Tibial nerve (tissue), 4 donors: ENCODE data around the gene LCP1.

Source experiments
- CTCF ChIP-seq, 5 experiments: fragments of 200-600 bp in 3 of 5; fragments of 450-650 bp in 2 of 5; sonication (generic) in 3 of 5; IDR thresholded peaks; one replicate each; pipeline ENCODE4 v1.5.1; 2016 to 2019; ENCODE audit warnings: antibody characterized with exemption in 5 of 5, mild to moderate bottlenecking in 3 of 5, moderate library complexity in 2 of 5
- EP300 ChIP-seq, 2 donors: sonication (generic); formaldehyde crosslinking; IDR thresholded peaks; one replicate each; pipeline ENCODE4 v1.6.1; 2017; ENCODE audit warnings: antibody characterized with exemption in 2 of 2, mild to moderate bottlenecking in 1 of 2
- POLR2A ChIP-seq, 2 donors: fragments of 450-650 bp; IDR thresholded peaks; one replicate each; pipeline ENCODE4 v1.6.1; 2017; ENCODE audit warnings: antibody characterized with exemption in 2 of 2, mild to moderate bottlenecking in 2 of 2, moderate library complexity in 2 of 2

GRCh38 chr13:46213242-46213641 lies 31.3 kb upstream of the LCP1 start:
- TF ChIP-seq CTCF (IDR thresholded peaks at IDR 0.05) (no peak), POLR2A (IDR thresholded peaks at IDR 0.05) (no peak), EP300 (IDR thresholded peaks at IDR 0.05) (no peak)
